Esophagus squamous epithelium (tissue), 4 donors: Measurements from ENCODE around the gene COPS7A.
"Not testable (repeated sequence)": the region's sequence is repeated elsewhere in the genome, so short reads cannot be mapped to it uniquely, and the experiment has no call there.

Experiments
- POLR2A ChIP-seq, 4 donors: fragments of 450-650 bp; IDR thresholded peaks; one replicate each; pipeline ENCODE4 v1.6.1; 2017; ENCODE audit warnings: antibody characterized with exemption in 4 of 4, mild to moderate bottlenecking in 4 of 4, moderate library complexity in 3 of 4
- TF ChIP-seq, protein P1 (sequence below), 6 experiments: fragments of 450-650 bp in 4 of 6; fragments of 200-600 bp in 2 of 6; sonication (generic) in 2 of 6; IDR thresholded peaks; one replicate each; pipeline ENCODE4 v1.5.1; 2016 to 2019; ENCODE audit warnings: antibody characterized with exemption in 6 of 6, mild to moderate bottlenecking in 4 of 6, moderate library complexity in 4 of 6

DNA sequence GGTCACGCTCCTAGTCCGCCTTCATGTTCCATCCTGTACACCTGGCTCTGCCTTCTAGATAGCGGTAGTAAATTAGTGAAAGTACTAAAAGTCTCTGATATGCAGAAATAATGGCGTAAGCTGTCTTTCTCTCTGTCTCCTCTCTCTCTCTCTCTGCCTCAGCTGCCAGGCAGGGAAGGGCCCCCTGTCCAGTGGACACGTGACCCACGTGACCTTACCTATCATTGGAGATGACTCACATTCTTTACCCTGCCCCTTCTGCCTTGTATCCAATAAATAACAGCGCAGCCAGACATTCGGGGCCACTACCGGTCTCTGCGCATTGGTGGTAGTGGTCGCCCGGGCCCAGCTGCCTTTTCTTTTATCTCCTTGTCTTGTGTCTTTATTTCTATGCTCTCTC is 18.2 kb downstream of the COPS7A start:
- TF ChIP-seq, protein P1, sequence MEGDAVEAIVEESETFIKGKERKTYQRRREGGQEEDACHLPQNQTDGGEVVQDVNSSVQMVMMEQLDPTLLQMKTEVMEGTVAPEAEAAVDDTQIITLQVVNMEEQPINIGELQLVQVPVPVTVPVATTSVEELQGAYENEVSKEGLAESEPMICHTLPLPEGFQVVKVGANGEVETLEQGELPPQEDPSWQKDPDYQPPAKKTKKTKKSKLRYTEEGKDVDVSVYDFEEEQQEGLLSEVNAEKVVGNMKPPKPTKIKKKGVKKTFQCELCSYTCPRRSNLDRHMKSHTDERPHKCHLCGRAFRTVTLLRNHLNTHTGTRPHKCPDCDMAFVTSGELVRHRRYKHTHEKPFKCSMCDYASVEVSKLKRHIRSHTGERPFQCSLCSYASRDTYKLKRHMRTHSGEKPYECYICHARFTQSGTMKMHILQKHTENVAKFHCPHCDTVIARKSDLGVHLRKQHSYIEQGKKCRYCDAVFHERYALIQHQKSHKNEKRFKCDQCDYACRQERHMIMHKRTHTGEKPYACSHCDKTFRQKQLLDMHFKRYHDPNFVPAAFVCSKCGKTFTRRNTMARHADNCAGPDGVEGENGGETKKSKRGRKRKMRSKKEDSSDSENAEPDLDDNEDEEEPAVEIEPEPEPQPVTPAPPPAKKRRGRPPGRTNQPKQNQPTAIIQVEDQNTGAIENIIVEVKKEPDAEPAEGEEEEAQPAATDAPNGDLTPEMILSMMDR (IDR thresholded peaks at IDR 0.05) = not testable (repeated sequence)
- not testable (repeated sequence) for TF ChIP-seq POLR2A (IDR thresholded peaks at IDR 0.05)
